Osteocyte (in vitro differentiated cells): ENCODE results near the gene CAMK1G. TPM values are rescaled to one million over a fixed set of nuclear protein-coding genes. Genes with fewer than 3 reads are reported as not detected.

Experiments used
- DNase-seq: peaks from one replicate; pipeline ENCODE4 v3.0.0; 2021; ENCODE audit warnings: mixed read lengths; ENCODE audit not compliant: unreplicated experiment; ENCODE audit errors: extremely low spot score
- H3K27ac Mint-ChIP-seq: one replicate; pipeline ENCODE4 v1.8.0; 2021; ENCODE audit warnings: mild to moderate bottlenecking, mixed read lengths; ENCODE audit not compliant: unreplicated experiment
- H3K27me3 Mint-ChIP-seq: one replicate; pipeline ENCODE4 v1.8.0; 2021; ENCODE audit warnings: mixed read lengths; ENCODE audit not compliant: unreplicated experiment
- H3K36me3 Mint-ChIP-seq: one replicate; pipeline ENCODE4 v1.8.0; 2021; ENCODE audit warnings: mixed read lengths; ENCODE audit not compliant: unreplicated experiment
- H3K4me1 Mint-ChIP-seq: one replicate; pipeline ENCODE4 v1.8.0; 2021; ENCODE audit warnings: mixed read lengths; ENCODE audit not compliant: unreplicated experiment
- H3K4me3 Mint-ChIP-seq: one replicate; pipeline ENCODE4 v1.8.0; 2021; ENCODE audit warnings: mild to moderate bottlenecking, moderate library complexity, mixed read lengths; ENCODE audit not compliant: unreplicated experiment
- H3K9me3 Mint-ChIP-seq: one replicate; pipeline ENCODE4 v1.8.0; 2021; ENCODE audit warnings: mixed read lengths; ENCODE audit not compliant: unreplicated experiment
- CTCF ChIP-seq: fragments of 200-600 bp; sonication (generic); IDR thresholded peaks from 2 replicates; pipeline ENCODE4 v1.5.0; 2021; ENCODE audit warnings: antibody characterized with exemption, mild to moderate bottlenecking, moderate library complexity
- long read RNA-seq: library from polyadenylated mRNA; unstranded; transcript quantifications from one replicate; pipeline ENCODE4 v2.0.0, GENCODE V29; 2021
- total RNA-seq: library from RNA; stranded (reverse); gene quantifications from 2 replicates; pipeline ENCODE4 v1.2.1, GENCODE V29; 2021

CAMK1G gene
- not detected in 2 replicates for total RNA-seq
- long read RNA-seq = 0 reads

GRCh38 chr1:209583408-209583807, at the start of gene CAMK1G:
CAMK1G (plus strand) TSS chr1:209583714; CDS start chr1:209594984, 11,270 bp downstream.
- no peak for DNase-seq
- Mint-ChIP-seq H3K27ac (no peak within 1 kb of the TSS), H3K4me3 (no peak within 1 kb of the TSS), H3K4me1 (no peaks in the 10 kb centered on the region), H3K9me3 (no peaks in the 10 kb centered on the region), H3K36me3 (no peaks in the 10 kb centered on the region), H3K27me3 (peaks cover 11% of the 10 kb centered on the region)
- TF ChIP-seq CTCF = no peak

GRCh38 chr1:209534496-209535250, 48.8 kb upstream of the CAMK1G start:
- DNase-seq = no peak
- Mint-ChIP-seq H3K36me3 (no peaks in the 10 kb centered on the region), H3K4me3 (no peak overlapping the region), H3K27me3 (peaks cover 29% of the 10 kb centered on the region), H3K27ac (no peak overlapping the region), H3K9me3 (no peaks in the 10 kb centered on the region), H3K4me1 (no peaks in the 10 kb centered on the region)
- TF ChIP-seq CTCF = no peak

GRCh38 chr1:209536843-209537242, 46.7 kb upstream of the CAMK1G start:
- H3K36me3 Mint-ChIP-seq = no peaks in the 10 kb centered on the region

GRCh38 chr1:209537336-209538114, 46.0 kb upstream of the CAMK1G start:
- no peak for TF ChIP-seq CTCF
- Mint-ChIP-seq H3K36me3 (no peaks in the 10 kb centered on the region), H3K4me1 (no peaks in the 10 kb centered on the region), H3K4me3 (no peak overlapping the region), H3K9me3 (no peaks in the 10 kb centered on the region), H3K27ac (no peak overlapping the region), H3K27me3 (peaks cover 27% of the 10 kb centered on the region)
- DNase-seq = no peak

More at GRCh38 chr1:209536843-209537242, 46.7 kb upstream of the CAMK1G start:
- Mint-ChIP-seq H3K27ac (no peak overlapping the region), H3K27me3 (peaks cover 27% of the 10 kb centered on the region), H3K4me1 (no peaks in the 10 kb centered on the region), H3K4me3 (no peak overlapping the region), H3K9me3 (no peaks in the 10 kb centered on the region)
- DNase-seq = no peak
- no peak for TF ChIP-seq CTCF

GRCh38 chr1:209539576-209539975, 43.9 kb upstream of the CAMK1G start:
- no peak overlapping the region for H3K27ac Mint-ChIP-seq
- no peak overlapping the region for H3K4me3 Mint-ChIP-seq
- no peak for DNase-seq
- no peak for TF ChIP-seq CTCF
- no peaks in the 10 kb centered on the region for H3K9me3 Mint-ChIP-seq
- peaks cover 25% of the 10 kb centered on the region for H3K27me3 Mint-ChIP-seq
- H3K36me3 Mint-ChIP-seq = no peaks in the 10 kb centered on the region
- H3K4me1 Mint-ChIP-seq = no peaks in the 10 kb centered on the region
